Upper lobe of left lung (tissue), 4 donors: ENCODE results near the gene TBXA2R.

Experiments
- POLR2A ChIP-seq, 4 donors: fragments of 450-650 bp; IDR thresholded peaks; one replicate each; pipeline ENCODE4 v1.5.1; 2016 to 2017; ENCODE audit warnings: antibody characterized with exemption in 4 of 4, mild to moderate bottlenecking in 2 of 4
- POLR2AphosphoS5 ChIP-seq, 2 donors: sonication (generic); formaldehyde crosslinking; IDR thresholded peaks; one replicate each; pipeline ENCODE4 v1.5.1; 2017; ENCODE audit warnings: antibody characterized with exemption in 2 of 2
- TF ChIP-seq, protein P1 (sequence below), 6 experiments: fragments of 450-650 bp in 4 of 6; fragments of 200-600 bp in 2 of 6; sonication (generic) in 2 of 6; IDR thresholded peaks; one replicate each; pipeline ENCODE4 v1.5.1; 2016 to 2019; ENCODE audit warnings: antibody characterized with exemption in 6 of 6

DNA sequence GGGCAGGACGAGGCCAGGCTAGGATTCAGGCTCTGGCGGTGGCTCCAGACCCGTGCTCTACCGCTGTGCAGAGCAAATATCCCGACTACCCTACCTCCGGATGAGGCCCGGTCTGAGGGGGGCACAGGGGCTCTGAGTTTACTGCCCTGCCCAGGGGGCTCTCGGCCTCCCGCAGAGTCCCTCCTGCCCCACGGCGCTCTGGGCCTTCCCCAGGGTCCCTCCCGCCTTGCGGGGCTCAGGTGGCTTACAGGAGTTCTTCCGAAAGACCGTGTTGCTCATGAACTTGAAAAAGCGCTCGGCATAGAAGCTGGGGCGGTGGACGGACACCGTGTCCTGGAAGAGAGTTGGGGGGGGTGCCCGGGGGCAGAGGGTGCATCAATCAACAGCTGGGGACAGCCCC is 39.1 kb upstream of the TBXA2R start:
- TF ChIP-seq POLR2AphosphoS5 (IDR thresholded peaks at IDR 0.05) (no peak), POLR2A (IDR thresholded peaks at IDR 0.05) (no peak)
- TF ChIP-seq, protein P1, sequence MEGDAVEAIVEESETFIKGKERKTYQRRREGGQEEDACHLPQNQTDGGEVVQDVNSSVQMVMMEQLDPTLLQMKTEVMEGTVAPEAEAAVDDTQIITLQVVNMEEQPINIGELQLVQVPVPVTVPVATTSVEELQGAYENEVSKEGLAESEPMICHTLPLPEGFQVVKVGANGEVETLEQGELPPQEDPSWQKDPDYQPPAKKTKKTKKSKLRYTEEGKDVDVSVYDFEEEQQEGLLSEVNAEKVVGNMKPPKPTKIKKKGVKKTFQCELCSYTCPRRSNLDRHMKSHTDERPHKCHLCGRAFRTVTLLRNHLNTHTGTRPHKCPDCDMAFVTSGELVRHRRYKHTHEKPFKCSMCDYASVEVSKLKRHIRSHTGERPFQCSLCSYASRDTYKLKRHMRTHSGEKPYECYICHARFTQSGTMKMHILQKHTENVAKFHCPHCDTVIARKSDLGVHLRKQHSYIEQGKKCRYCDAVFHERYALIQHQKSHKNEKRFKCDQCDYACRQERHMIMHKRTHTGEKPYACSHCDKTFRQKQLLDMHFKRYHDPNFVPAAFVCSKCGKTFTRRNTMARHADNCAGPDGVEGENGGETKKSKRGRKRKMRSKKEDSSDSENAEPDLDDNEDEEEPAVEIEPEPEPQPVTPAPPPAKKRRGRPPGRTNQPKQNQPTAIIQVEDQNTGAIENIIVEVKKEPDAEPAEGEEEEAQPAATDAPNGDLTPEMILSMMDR (IDR thresholded peaks at IDR 0.05), result no peak
